Right atrium auricular region (tissue), 2 donors: Measurements from ENCODE around the gene IVNS1ABP. TPM values are rescaled to one million over a fixed set of nuclear protein-coding genes. Genes with fewer than 3 reads are reported as not detected.

Source experiments
- DNase-seq: peaks from one replicate; pipeline ENCODE4 v3.0.0-alpha.2; 2019; ENCODE audit warnings: low spot score
- H3K27ac ChIP-seq, 2 donors: fragments of 200-600 bp; sonication (generic); 1 replicate in 1 of 2; 2 replicates in 1 of 2; pipeline ENCODE4 v1.5.1; 2016 to 2019
- H3K27me3 ChIP-seq, 2 donors: fragments of 200-600 bp; sonication (generic); one replicate each; pipeline versions ENCODE4 v1.5.1 to v1.6.0; 2017 to 2019
- H3K36me3 ChIP-seq: fragments of 200-600 bp; sonication (generic); one replicate; pipeline ENCODE4 v1.5.1; 2016
- H3K4me1 ChIP-seq, 2 donors: fragments of 200-600 bp; sonication (generic); one replicate each; pipeline versions ENCODE4 v1.5.1 to v1.6.0; 2017 to 2019
- H3K4me3 ChIP-seq, 2 donors: fragments of 200-600 bp; sonication (generic); 1 replicate in 1 of 2; 2 replicates in 1 of 2; pipeline ENCODE4 v1.5.1; 2017 to 2019; ENCODE audit warnings: mild to moderate bottlenecking in 1 of 2, moderate library complexity in 1 of 2
- H3K9me3 ChIP-seq, 2 donors: fragments of 200-600 bp; sonication (generic); one replicate each; pipeline ENCODE4 v1.5.1; 2019
- total RNA-seq, 2 donors: library from RNA; depleted of rRNA; stranded (reverse); fragments of >200 nt; gene quantifications; one replicate each; pipeline ENCODE4 v1.1.0, GENCODE V29; 2016
- TF ChIP-seq, protein P1 (sequence below), 2 donors: fragments of 200-600 bp; sonication (generic); IDR thresholded peaks; one replicate each; pipeline ENCODE4 v1.5.1; 2019; ENCODE audit warnings: antibody characterized with exemption in 2 of 2

Gene IVNS1ABP
- total RNA-seq, 2 donors from 2014 or later = 20.6 to 21.3 TPM

DNA sequence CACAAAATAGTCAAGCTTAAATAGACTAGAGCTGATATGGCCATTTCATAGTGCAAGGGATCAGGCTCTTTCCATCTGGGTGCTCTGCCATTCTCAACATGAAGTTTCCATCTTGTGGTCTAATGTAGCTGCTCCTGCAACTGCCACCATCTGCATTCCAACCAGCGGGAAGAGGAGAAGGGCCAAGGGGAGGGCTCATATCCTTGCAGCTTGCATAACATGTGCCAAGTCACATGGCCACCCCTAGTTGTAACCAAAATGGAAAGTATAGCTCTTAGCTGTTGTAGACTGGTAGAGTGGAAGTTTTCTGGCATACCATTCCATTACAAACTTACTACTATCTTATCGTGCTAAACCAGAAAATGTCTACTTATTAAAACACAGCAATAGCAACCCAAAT is 38.9 kb upstream of the IVNS1ABP start:
- no peak for DNase-seq
- peaks cover 0 to 3% of the 10 kb centered on the region in 2 donors for H3K4me1 ChIP-seq
- TF ChIP-seq, protein P1, sequence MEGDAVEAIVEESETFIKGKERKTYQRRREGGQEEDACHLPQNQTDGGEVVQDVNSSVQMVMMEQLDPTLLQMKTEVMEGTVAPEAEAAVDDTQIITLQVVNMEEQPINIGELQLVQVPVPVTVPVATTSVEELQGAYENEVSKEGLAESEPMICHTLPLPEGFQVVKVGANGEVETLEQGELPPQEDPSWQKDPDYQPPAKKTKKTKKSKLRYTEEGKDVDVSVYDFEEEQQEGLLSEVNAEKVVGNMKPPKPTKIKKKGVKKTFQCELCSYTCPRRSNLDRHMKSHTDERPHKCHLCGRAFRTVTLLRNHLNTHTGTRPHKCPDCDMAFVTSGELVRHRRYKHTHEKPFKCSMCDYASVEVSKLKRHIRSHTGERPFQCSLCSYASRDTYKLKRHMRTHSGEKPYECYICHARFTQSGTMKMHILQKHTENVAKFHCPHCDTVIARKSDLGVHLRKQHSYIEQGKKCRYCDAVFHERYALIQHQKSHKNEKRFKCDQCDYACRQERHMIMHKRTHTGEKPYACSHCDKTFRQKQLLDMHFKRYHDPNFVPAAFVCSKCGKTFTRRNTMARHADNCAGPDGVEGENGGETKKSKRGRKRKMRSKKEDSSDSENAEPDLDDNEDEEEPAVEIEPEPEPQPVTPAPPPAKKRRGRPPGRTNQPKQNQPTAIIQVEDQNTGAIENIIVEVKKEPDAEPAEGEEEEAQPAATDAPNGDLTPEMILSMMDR (IDR thresholded peaks at IDR 0.05) = no peak
- peaks cover 0 to 2% of the 10 kb centered on the region in 2 donors for H3K9me3 ChIP-seq
- H3K27ac ChIP-seq = no peak overlapping the region
- no peaks in the 10 kb centered on the region for H3K27me3 ChIP-seq
- H3K4me3 ChIP-seq = no peak overlapping the region
- H3K36me3 ChIP-seq = no peaks in the 10 kb centered on the region

DNA sequence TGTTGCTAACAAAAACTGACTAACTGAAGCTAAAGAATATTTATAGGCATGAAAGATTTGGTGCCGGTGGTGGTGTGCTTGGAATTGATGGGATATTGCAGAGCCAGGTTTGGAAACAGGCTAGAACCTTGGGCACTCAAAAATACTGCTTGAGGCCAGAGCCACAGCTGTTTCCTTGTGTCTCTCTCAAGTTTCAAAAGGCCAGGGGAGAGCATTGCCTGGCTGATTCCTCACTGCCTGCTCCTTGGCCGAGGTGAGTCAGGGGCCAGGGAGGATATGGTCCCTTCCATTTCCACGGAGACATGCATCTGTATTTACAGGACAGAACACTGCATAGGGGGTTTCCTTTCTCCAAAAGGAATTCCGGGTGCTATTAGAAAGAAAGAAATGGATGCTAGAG is 36.1 kb upstream of the IVNS1ABP start:
- no peak for DNase-seq
- H3K27ac ChIP-seq = no peak overlapping the region
- no peaks in the 10 kb centered on the region for H3K9me3 ChIP-seq
- no peaks in the 10 kb centered on the region for H3K36me3 ChIP-seq
- TF ChIP-seq, protein P1 (IDR thresholded peaks at IDR 0.05) = no peak
- no peak overlapping the region for H3K4me3 ChIP-seq
- no peaks in the 10 kb centered on the region for H3K27me3 ChIP-seq
- H3K4me1 ChIP-seq = peaks cover 0 to 3% of the 10 kb centered on the region in 2 donors

DNA sequence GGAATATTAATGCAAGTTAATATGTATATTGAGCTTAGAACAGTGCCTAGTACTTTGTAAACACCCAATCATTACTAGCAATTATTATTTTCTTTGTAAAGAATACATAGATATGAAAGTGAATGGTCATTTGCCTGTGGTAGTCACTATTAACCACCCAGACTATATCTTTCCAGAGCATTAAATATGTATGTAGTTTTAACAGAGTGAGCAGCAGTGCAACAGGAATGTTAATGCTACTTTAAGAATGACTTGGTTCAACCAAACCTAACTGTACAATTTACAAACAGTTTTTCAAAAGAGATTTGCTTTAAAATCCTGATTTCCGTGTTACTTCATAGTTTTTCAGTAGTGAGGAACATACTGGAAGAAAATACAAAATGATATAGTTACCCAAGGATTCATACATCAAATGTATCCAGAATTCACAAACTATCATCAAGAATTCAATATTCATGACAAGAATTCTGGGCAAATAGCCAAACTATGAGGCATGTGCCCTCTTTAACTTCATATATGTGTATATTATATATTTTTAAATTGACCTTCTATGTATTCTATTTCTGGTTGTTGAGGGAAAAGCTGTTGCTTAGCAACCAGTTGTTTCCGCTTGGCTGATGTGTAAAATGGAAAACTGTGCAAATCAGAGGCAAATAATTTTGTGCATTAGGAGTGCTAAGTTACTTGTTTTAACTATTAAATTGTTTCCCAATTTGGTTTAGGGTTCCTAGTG is 34.9 kb upstream of the IVNS1ABP start:
- Histone ChIP-seq H3K27ac (no peak overlapping the region), H3K4me1 (peaks cover 0 to 3% of the 10 kb centered on the region in 2 donors), H3K27me3 (no peaks in the 10 kb centered on the region), H3K4me3 (no peak overlapping the region), H3K36me3 (no peaks in the 10 kb centered on the region), H3K9me3 (no peaks in the 10 kb centered on the region)
- TF ChIP-seq, protein P1 (IDR thresholded peaks at IDR 0.05) = no peak
- DNase-seq = no peak

DNA sequence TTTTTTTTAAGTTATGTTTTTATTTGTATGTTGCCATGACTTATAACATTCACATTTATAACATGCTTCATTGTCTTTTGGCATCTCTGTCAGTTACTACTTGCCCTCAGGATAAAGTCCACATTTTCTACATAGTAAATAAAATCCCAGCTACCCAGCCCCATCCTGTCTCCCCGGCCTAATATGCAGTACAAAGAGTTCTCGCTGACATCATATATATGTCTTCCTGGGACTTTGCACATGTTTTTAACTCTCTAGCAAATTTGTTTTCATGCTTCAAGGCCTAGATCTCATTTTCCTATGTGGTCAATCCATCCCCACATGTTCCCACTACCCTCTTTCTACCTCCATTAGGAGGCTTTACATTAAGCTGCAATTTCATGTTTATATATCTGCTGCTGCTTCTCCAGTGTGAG is 33.0 kb upstream of the IVNS1ABP start:
- Histone ChIP-seq H3K27ac (no peak overlapping the region), H3K4me1 (peaks cover 0 to 3% of the 10 kb centered on the region in 2 donors), H3K9me3 (no peaks in the 10 kb centered on the region), H3K36me3 (no peaks in the 10 kb centered on the region), H3K27me3 (no peaks in the 10 kb centered on the region), H3K4me3 (no peak overlapping the region)
- TF ChIP-seq, protein P1 (IDR thresholded peaks at IDR 0.05) = no peak
- DNase-seq = no peak

DNA sequence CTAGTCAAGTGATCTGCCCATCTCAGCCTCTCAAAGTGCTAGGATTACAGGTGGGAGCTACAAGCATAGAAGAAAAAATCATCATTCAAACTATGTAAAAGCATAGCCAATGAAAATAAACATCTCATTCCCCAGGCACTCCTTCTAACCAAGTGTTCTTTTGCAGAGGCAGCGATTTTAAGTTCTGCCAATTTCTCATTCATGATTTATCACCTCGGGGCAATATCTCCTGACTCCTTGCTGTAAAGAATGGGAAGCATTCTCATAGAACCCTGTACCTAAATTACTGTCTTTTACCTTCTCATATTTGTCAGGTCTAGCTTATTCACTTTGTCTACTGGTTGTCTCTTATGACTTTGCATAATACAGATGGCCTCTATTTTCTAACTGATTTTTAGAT is 32.5 kb upstream of the IVNS1ABP start:
- H3K4me1 ChIP-seq = peaks cover 0 to 3% of the 10 kb centered on the region in 2 donors
- H3K4me3 ChIP-seq = no peak overlapping the region
- TF ChIP-seq, protein P1 (IDR thresholded peaks at IDR 0.05) = no peak
- no peaks in the 10 kb centered on the region for H3K27me3 ChIP-seq
- H3K36me3 ChIP-seq = no peaks in the 10 kb centered on the region
- no peak overlapping the region for H3K27ac ChIP-seq
- DNase-seq = no peak
- H3K9me3 ChIP-seq = no peaks in the 10 kb centered on the region

DNA sequence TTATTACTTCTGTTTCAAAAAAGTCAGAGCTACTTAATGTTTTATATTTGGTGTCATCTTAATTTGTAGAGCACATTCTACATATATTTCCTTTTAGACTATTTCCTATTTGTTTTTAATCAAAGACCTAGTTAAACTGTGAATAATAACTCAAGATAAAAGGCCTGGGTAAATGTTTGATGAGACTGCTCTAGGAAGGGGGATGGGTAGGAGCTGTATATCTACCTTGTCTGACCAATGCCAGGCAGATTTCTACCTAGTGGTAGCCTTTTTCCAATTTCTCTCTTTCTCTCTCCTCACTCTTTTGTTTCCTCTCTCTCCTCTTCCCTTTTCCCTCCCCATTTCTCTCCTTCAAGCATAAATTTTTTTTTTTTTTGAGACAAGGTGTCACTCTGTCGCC is 31.9 kb upstream of the IVNS1ABP start:
- Histone ChIP-seq H3K4me3 (no peak overlapping the region), H3K4me1 (peaks cover 0 to 3% of the 10 kb centered on the region in 2 donors), H3K36me3 (no peaks in the 10 kb centered on the region), H3K9me3 (no peaks in the 10 kb centered on the region), H3K27me3 (no peaks in the 10 kb centered on the region), H3K27ac (no peak overlapping the region)
- TF ChIP-seq, protein P1 (IDR thresholded peaks at IDR 0.05) = no peak
- DNase-seq = no peak
